Measurements from ENCODE around the gene FBXW7. TPM values are rescaled to one million over a fixed set of nuclear protein-coding genes. Genes with fewer than 3 reads are reported as not detected.

FBXW7 gene
- total and polyA plus RNA-seq, 2 of the 8 experiments (the other 6 are each of a cell fraction or from before 2014, with no cell fraction given), result 6.0 to 26.7 TPM

DNA sequence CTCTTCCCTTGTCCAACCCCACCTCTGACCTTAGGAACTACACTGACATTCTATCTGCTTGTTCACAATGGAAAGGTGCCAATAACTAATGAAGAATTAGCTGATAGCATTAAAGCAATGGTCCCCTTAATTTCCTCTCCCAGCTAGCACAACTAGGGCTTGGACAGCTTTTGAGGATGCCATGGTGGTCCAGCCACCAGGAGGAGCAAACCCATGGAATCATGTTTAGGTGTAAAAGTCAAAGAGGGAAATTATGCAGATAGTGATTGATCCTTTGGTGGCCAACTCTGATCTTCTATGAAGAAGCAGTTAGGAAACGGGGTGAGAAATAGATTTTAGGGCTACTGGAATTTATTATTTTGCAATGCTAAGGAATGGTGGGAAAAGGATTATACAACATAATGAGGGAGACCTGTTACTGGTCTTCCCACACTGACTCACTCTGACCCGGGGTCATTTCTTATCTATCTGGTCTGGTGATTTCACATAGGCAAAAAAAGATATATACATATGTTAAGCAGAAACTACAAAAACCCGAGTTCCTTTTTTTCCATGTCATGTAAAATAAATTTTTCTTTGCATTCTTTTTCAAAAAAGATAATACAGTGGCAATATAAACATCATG lies 45.8 kb upstream of the FBXW7 start:
- DNase-seq (ENCODE audit: low read depth in 1 of 2, low spot score in 2 of 2) (no peak), FAIRE-seq (no peak)
- no peaks in the 10 kb centered on the region for H3K27me3 ChIP-seq (replicated peaks in 1 of 4; ENCODE audit: control insufficient read depth in 3 of 4, extremely low read depth in 1 of 4, insufficient read depth in 3 of 4, low read length in 3 of 4)
- WGBS, 2 experiments (ENCODE audit: extremely low coverage in 1 of 2, insufficient coverage in 1 of 2, insufficient read length in 1 of 2, insufficient replicate concordance in 2 of 2, low coverage in 1 of 2, low lambda C conversion rate in 2 of 2, missing lambda C conversion rate in 1 of 2), result 78% methylated on average over 3 of the region's 3 CpGs; no CpG with 5 or more reads in 1 of the 2 experiments
- H2BK5ac ChIP-seq (ENCODE audit: low read depth, low read length), result no peak overlapping the region
- no peak overlapping the region for H2BK12ac ChIP-seq (ENCODE audit: low read depth, low read length)
- H3K14ac ChIP-seq (ENCODE audit: insufficient read length), result no peak overlapping the region
- CTCF ChIA-PET (ENCODE audit: partially characterized antibody), result interaction anchor here (0.6 to 4.3 kb wide), 9 partner anchors 9 to 102 kb away, joined by 3 to 23 read pairs (median 4); no protein-coding TSS in a partner anchor
- H3K18ac ChIP-seq (ENCODE audit: extremely low read depth, low read length), result no peak overlapping the region
- TF ChIP-seq, protein P1, sequence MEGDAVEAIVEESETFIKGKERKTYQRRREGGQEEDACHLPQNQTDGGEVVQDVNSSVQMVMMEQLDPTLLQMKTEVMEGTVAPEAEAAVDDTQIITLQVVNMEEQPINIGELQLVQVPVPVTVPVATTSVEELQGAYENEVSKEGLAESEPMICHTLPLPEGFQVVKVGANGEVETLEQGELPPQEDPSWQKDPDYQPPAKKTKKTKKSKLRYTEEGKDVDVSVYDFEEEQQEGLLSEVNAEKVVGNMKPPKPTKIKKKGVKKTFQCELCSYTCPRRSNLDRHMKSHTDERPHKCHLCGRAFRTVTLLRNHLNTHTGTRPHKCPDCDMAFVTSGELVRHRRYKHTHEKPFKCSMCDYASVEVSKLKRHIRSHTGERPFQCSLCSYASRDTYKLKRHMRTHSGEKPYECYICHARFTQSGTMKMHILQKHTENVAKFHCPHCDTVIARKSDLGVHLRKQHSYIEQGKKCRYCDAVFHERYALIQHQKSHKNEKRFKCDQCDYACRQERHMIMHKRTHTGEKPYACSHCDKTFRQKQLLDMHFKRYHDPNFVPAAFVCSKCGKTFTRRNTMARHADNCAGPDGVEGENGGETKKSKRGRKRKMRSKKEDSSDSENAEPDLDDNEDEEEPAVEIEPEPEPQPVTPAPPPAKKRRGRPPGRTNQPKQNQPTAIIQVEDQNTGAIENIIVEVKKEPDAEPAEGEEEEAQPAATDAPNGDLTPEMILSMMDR (IDR thresholded peaks at IDR 0.05; ENCODE audit: control extremely low read depth in 1 of 3, insufficient read depth in 1 of 3, low read depth in 1 of 3, low read length in 3 of 3), result peak; percentile 35 to 44 (median 37); a peak in 3 of 4 replicates
- TF ChIP-seq RAD21 (IDR thresholded peaks at IDR 0.05 in 1 of 2, conservative IDR thresholded peaks at IDR 0.05 in 1 of 2; ENCODE audit: low read depth in 2 of 2, low read length in 2 of 2), result peak; percentile 35 to 53
- TF ChIP-seq, protein P2, sequence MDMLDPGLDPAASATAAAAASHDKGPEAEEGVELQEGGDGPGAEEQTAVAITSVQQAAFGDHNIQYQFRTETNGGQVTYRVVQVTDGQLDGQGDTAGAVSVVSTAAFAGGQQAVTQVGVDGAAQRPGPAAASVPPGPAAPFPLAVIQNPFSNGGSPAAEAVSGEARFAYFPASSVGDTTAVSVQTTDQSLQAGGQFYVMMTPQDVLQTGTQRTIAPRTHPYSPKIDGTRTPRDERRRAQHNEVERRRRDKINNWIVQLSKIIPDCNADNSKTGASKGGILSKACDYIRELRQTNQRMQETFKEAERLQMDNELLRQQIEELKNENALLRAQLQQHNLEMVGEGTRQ (IDR thresholded peaks at IDR 0.05; ENCODE audit: low read length), result no peak
- H4K8ac ChIP-seq (ENCODE audit: extremely low read depth, insufficient read depth, low read length), result no peak overlapping the region
- H3K9ac ChIP-seq (replicated peaks in 1 of 4; ENCODE audit: extremely low read depth in 1 of 4, low read depth in 3 of 4, low read length in 3 of 4), result no peak overlapping the region
- H2BK120ac ChIP-seq (replicated peaks; ENCODE audit: low read depth, low read length), result no peak overlapping the region
- no peaks in the 10 kb centered on the region for H3K36me3 ChIP-seq (ENCODE audit: control insufficient read depth in 2 of 4, insufficient read depth in 4 of 4, low read length in 3 of 4)
- H3K4me3 ChIP-seq (ENCODE audit: extremely low read depth in 1 of 4, insufficient read depth in 2 of 4, low read depth in 3 of 4, low read length in 4 of 4), result no peak overlapping the region
- no peaks in the 10 kb centered on the region for H4K20me1 ChIP-seq (replicated peaks in 1 of 2; ENCODE audit: control insufficient read depth in 1 of 2, insufficient read depth in 2 of 2, low read length in 2 of 2)
- no peak overlapping the region for H2AK5ac ChIP-seq (ENCODE audit: low read depth, low read length)
- no peak overlapping the region for H4K91ac ChIP-seq (replicated peaks; ENCODE audit: insufficient read length, low read length)
- H3K23me2 ChIP-seq (ENCODE audit: low read depth, low read length), result no peaks in the 10 kb centered on the region
- H2AFZ ChIP-seq (ENCODE audit: low read length), result no peak overlapping the region
- H3K4me1 ChIP-seq (replicated peaks in 1 of 4; ENCODE audit: control insufficient read depth in 3 of 4, insufficient read depth in 4 of 4, low read length in 3 of 4), result no peaks in the 10 kb centered on the region
- H4K5ac ChIP-seq (ENCODE audit: insufficient read length, low read depth, low read length), result no peak overlapping the region
- no peaks in the 10 kb centered on the region for H3K79me2 ChIP-seq (ENCODE audit: control insufficient read depth in 1 of 2, insufficient read depth in 2 of 2, low read length in 2 of 2)
- H3K27ac ChIP-seq (ENCODE audit: low read depth, low read length), result no peak overlapping the region
- peaks cover 0 to under 1% of the 10 kb centered on the region in 2 experiments; a peak in 1 of 4 replicates for H3K9me3 ChIP-seq (ENCODE audit: insufficient read depth in 2 of 2, low read depth in 1 of 2, low read length in 1 of 2)
- no peaks in the 10 kb centered on the region for H3K79me1 ChIP-seq (ENCODE audit: low read depth, low read length)
- H2BK20ac ChIP-seq (ENCODE audit: low read length), result no peak overlapping the region
- H3K23ac ChIP-seq (ENCODE audit: insufficient read length), result no peak overlapping the region
- POLR2A ChIA-PET (ENCODE audit: partially characterized antibody), result no interaction called here
- H2BK15ac ChIP-seq (ENCODE audit: low read length), result no peak overlapping the region
- H3K4me2 ChIP-seq (ENCODE audit: insufficient read depth in 1 of 2, low read depth in 2 of 2, low read length in 2 of 2), result no peak overlapping the region
- H3K56ac ChIP-seq (replicated peaks; ENCODE audit: insufficient read length, low read depth, low read length), result no peak overlapping the region
- no peak overlapping the region for H3K4ac ChIP-seq (replicated peaks; ENCODE audit: insufficient read length, low read depth, low read length)
